ENCODE results near the gene RP2.

RP2 gene

DNA sequence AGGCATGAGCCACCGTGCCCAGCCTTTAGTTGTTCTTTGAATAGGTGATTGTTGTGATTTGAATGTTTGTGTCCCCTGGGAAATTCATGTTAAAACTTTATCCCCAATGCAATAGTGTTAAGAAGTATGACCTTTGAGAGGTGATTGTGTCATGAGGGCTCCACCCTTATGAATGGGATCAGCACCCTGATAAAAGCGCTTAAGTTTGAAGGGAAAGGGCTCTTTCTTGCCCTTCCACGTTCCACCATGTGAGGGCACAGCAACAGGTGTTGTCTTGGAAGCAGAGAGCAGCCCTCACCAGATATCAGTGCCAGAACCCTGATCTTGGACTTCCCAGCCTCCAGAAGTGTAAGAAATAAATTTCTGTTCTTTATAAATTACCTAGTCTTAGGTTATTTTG lies 33.7 kb upstream of the RP2 start:
- no peak for DNase-seq (ENCODE audit: low read depth)
- TF ChIP-seq, protein P1, sequence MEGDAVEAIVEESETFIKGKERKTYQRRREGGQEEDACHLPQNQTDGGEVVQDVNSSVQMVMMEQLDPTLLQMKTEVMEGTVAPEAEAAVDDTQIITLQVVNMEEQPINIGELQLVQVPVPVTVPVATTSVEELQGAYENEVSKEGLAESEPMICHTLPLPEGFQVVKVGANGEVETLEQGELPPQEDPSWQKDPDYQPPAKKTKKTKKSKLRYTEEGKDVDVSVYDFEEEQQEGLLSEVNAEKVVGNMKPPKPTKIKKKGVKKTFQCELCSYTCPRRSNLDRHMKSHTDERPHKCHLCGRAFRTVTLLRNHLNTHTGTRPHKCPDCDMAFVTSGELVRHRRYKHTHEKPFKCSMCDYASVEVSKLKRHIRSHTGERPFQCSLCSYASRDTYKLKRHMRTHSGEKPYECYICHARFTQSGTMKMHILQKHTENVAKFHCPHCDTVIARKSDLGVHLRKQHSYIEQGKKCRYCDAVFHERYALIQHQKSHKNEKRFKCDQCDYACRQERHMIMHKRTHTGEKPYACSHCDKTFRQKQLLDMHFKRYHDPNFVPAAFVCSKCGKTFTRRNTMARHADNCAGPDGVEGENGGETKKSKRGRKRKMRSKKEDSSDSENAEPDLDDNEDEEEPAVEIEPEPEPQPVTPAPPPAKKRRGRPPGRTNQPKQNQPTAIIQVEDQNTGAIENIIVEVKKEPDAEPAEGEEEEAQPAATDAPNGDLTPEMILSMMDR (conservative IDR thresholded peaks at IDR 0.05; ENCODE audit: low read length), result peak; percentile 24
- H3K4me3 ChIP-seq (ENCODE audit: low read length), result no peak overlapping the region

DNA sequence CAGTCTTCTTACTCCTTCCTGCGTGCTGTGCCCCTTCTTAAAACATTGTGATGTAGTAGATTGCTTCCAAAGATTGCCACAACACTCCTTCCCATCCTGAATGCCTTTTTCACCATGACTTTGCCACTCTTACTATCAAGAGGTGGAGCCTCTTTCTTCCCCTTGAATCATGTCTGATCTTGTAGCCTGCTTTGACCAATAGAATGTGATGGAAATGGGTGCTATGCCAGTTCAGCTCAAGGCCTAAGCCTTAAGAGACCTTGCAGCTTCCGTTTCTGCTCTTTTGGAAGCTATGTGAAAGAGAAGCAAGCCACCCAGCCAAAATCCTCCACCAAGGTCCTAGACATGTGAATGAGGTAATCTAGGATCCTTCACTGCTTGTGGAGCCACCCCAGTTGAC lies 31.6 kb upstream of the RP2 start:
- DNase-seq (ENCODE audit: low read depth), result no peak
- H3K4me3 ChIP-seq (ENCODE audit: low read length), result no peak overlapping the region
- TF ChIP-seq, protein P1 (conservative IDR thresholded peaks at IDR 0.05; ENCODE audit: low read length), result no peak

DNA sequence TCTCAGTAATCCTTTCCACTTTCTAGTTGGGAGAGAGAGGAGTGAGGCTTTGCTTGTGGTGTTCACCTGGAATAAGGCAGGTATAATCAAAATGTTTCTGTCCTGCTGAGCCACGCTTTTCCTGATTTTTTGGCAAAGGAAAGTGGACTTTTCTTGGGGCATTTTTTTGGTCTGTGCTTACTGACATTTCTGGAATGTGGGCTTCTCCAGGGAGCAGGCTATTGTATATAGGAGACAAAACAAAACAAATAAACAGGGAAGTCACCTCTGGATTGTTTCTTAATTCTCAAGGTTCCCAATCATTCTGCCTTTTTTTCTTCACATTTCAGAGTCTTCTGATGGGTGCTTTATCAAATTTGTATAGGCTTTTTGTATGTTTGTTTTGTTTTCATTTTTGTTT lies 25.7 kb upstream of the RP2 start:
- TF ChIP-seq, protein P1 (conservative IDR thresholded peaks at IDR 0.05; ENCODE audit: low read length), result no peak
- H3K4me3 ChIP-seq (ENCODE audit: low read length), result no peak overlapping the region
- DNase-seq (ENCODE audit: low read depth), result peak; percentile 48

DNA sequence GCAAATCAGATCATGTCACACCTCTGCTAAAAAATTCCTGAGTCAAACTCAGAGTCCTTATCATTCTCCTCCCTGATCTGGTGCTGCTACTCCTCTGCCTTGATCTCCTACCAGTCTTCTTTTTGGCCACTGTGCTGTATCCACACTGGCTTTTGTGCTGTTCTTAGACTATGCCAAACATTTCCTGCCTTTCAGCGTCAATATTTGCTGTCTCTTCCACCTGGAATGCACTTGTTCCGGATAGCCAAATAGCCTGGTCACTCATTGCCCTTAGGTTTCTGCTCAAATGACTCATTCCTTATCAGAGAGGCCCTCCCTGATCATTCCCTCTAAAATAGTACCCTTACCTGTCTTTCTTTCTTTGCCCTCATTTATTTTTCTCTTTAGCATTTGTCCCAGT lies 24.4 kb upstream of the RP2 start:
- no peak overlapping the region for H3K4me3 ChIP-seq (ENCODE audit: low read length)
- no peak for DNase-seq (ENCODE audit: low read depth)
- TF ChIP-seq, protein P1 (conservative IDR thresholded peaks at IDR 0.05; ENCODE audit: low read length), result no peak

DNA sequence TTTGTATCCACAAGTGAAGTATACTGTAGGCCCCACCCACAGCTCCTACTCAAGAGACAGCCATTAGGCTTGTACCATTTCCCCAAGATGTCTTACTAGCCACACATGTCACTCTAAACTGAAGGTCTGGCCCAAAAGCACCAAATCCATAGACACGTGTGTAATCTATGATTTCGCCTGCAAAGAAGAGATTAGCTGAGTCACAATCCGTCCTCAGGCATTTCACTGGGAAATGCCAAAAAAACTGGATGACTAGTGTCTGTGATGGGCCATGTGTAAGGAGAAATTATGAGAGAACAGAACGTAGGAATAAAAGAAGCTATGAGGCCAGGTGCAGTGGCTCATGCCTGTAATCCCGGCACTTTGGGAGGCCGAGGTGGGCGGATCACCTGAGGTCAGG lies 21.9 kb upstream of the RP2 start:
- no peak for DNase-seq (ENCODE audit: low read depth)
- H3K4me3 ChIP-seq (ENCODE audit: low read length), result no peak overlapping the region
- TF ChIP-seq, protein P1 (conservative IDR thresholded peaks at IDR 0.05; ENCODE audit: low read length), result no peak

DNA sequence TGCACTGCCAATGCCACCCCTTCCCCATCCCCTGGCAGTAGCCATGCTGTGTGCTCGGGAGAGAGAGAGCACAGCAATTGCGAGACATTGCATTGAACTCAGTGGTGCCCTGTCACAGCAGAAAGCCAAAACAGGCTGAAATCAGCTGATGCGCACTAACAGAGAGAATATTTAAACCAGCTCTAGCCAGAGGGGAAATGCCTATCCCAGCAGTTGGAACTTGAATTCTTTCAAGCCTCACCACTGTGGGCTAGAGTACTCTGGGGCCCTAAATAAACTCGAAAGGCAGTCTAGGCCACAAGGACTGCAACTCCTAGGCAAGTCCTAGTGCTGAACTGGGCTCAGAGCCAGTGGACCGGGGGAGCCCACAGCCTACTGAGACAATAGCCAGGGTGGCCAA lies 17.7 kb upstream of the RP2 start:
- TF ChIP-seq, protein P1 (conservative IDR thresholded peaks at IDR 0.05; ENCODE audit: low read length), result no peak
- DNase-seq (ENCODE audit: low read depth), result peak; percentile 32
- H3K4me3 ChIP-seq (ENCODE audit: low read length), result no peak overlapping the region

DNA sequence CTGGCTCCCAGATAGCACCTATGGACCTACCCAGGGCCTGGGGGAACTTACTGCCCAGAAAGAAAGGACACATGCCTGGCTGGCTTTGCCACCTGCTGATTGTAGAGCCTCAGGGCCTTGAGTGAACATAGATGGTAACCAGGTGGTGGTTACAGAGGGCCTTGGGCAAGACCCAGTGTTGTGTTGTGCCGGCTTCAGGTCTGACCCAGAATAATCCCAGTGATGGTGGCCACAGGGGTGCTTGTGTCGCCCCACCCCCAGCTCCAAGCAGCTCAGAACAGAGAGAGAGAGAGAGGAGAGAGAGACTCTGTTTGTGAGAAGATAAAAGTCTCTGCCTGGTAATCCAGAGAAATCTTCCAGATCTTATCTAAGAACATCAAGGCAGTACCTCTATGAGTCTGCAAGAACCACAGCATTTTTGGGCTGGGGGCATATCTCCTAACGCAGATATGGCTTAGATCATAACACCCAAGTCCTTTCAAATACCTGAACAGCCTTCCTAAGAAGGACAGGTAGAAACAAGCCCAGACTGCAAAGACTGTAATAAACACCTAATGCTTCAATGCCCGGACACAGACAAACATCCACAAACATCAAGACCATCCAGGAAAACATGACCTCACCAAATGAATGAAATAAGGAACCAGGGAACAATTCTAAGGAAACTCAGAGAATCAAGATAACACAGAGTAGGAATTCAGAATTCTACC lies 16.3 kb upstream of the RP2 start:
- TF ChIP-seq, protein P1 (conservative IDR thresholded peaks at IDR 0.05; ENCODE audit: low read length), result no peak
- no peak for DNase-seq (ENCODE audit: low read depth)
- H3K4me3 ChIP-seq (ENCODE audit: low read length), result no peak overlapping the region

Data from AG10803 (cell line).